Loucy (cell line): ENCODE data around the gene METTL21A.

Source experiments
- H2AFZ ChIP-seq: fragments of 200-600 bp; sonication (generic); 2 replicates; pipeline ENCODE4 v1.6.0; 2016; ENCODE audit warnings: antibody characterized with exemption, mild to moderate bottlenecking, low read length, moderate library complexity
- H3F3A ChIP-seq: fragments of 200-600 bp; 2 replicates; pipeline ENCODE4 v1.6.0; 2016; ENCODE audit warnings: antibody characterized with exemption, low read depth, mild to moderate bottlenecking
- H3K27me3 ChIP-seq: fragments of 200-600 bp; sonication (generic); 2 replicates; pipeline ENCODE4 v1.6.1; 2014; ENCODE audit warnings: low read length, mild to moderate bottlenecking; ENCODE audit not compliant: insufficient read depth, poor library complexity, severe bottlenecking
- H3K36me3 ChIP-seq: fragments of 200-600 bp; sonication (generic); 2 replicates; pipeline ENCODE4 v1.6.1; 2016; ENCODE audit warnings: low read length; ENCODE audit not compliant: insufficient read depth
- H3K4me1 ChIP-seq: fragments of 200-600 bp; sonication (generic); 2 replicates; pipeline ENCODE4 v1.5.1; 2014; ENCODE audit warnings: low read length, mild to moderate bottlenecking; ENCODE audit not compliant: insufficient read depth, poor library complexity, severe bottlenecking
- H3K4me2 ChIP-seq: fragments of 200-600 bp; sonication (generic); 2 replicates; pipeline ENCODE4 v1.6.0; 2014; ENCODE audit warnings: antibody characterized with exemption, low read length, low read depth, mild to moderate bottlenecking; ENCODE audit not compliant: poor library complexity, severe bottlenecking
- H3K4me3 ChIP-seq: fragments of 200-600 bp; sonication (generic); 2 replicates; pipeline ENCODE4 v1.5.1; 2014; ENCODE audit warnings: low read length, mild to moderate bottlenecking, mixed read lengths; ENCODE audit not compliant: poor library complexity, severe bottlenecking
- H3K79me2 ChIP-seq: fragments of 200-600 bp; sonication (generic); 2 replicates; pipeline ENCODE4 v1.6.1; 2014; ENCODE audit warnings: low read length; ENCODE audit not compliant: insufficient read depth
- H3K9ac ChIP-seq: fragments of 200-600 bp; sonication (generic); 2 replicates; pipeline ENCODE4 v1.6.0; 2014; ENCODE audit warnings: mild to moderate bottlenecking, low read depth, low read length, moderate library complexity; ENCODE audit not compliant: poor library complexity, severe bottlenecking
- H3K9me2 ChIP-seq: fragments of 200-600 bp; sonication (generic); replicated peaks from 2 replicates; pipeline ENCODE4 v1.6.1; 2016; ENCODE audit warnings: low read depth, low read length, mixed read lengths
- H3K9me3 ChIP-seq: fragments of 200-600 bp; sonication (generic); 2 replicates; pipeline ENCODE4 v1.6.1; 2014; ENCODE audit warnings: mild to moderate bottlenecking, antibody characterized with exemption, low read length, low read depth; ENCODE audit not compliant: insufficient read depth
- H4K20me1 ChIP-seq: fragments of 200-600 bp; sonication (generic); 2 replicates; pipeline ENCODE4 v1.6.0; 2014; ENCODE audit warnings: antibody characterized with exemption, low read length, mild to moderate bottlenecking; ENCODE audit not compliant: insufficient read depth, poor library complexity, severe bottlenecking
- CTCF ChIP-seq: fragments of 200-600 bp; sonication (generic); conservative IDR thresholded peaks from 2 replicates; pipeline ENCODE4 v1.5.1; 2014; ENCODE audit warnings: mild to moderate bottlenecking, antibody characterized with exemption, low read length
- EZH2phosphoT487 ChIP-seq: fragments of 200-600 bp; IDR thresholded peaks from 2 replicates; pipeline ENCODE4 v1.6.1; 2018; ENCODE audit warnings: antibody characterized with exemption, mild to moderate bottlenecking, moderate library complexity, borderline replicate concordance

The METTL21A gene

GRCh38 chr2:207587305-207587704 lies 37.9 kb downstream of the METTL21A start:
- Histone ChIP-seq H3K27me3 (no peaks in the 10 kb centered on the region), H3K9me3 (peaks cover 21% of the 10 kb centered on the region; the same call in 1 of the 2 replicates), H3K4me2 (no peak overlapping the region), H3K4me1 (no peaks in the 10 kb centered on the region), H3F3A (peaks cover 7% of the 10 kb centered on the region; the same call in 1 of the 2 replicates), H3K9me2 (no peaks in the 10 kb centered on the region), H4K20me1 (peaks cover 8% of the 10 kb centered on the region), H2AFZ (no peak overlapping the region), H3K79me2 (no peaks in the 10 kb centered on the region), H3K9ac (no peak overlapping the region), H3K4me3 (no peak overlapping the region), H3K36me3 (peaks cover 95% of the 10 kb centered on the region)
- no peak for TF ChIP-seq CTCF
- TF ChIP-seq EZH2phosphoT487 = no peak

GRCh38 chr2:207584952-207585351 lies 40.2 kb downstream of the METTL21A start:
- Histone ChIP-seq H3K9ac (no peak overlapping the region), H3K4me2 (no peak overlapping the region), H3K27me3 (no peaks in the 10 kb centered on the region), H3F3A (peaks cover 7% of the 10 kb centered on the region; the same call in 1 of the 2 replicates), H3K9me3 (0 out of 2 replicates have a peak, but pooled peaks cover 8% of the 10 kb centered on the region), H3K4me1 (no peaks in the 10 kb centered on the region), H2AFZ (no peak overlapping the region), H4K20me1 (peaks cover 8% of the 10 kb centered on the region), H3K4me3 (no peak overlapping the region), H3K79me2 (no peaks in the 10 kb centered on the region), H3K36me3 (peaks cover 91% of the 10 kb centered on the region), H3K9me2 (no peaks in the 10 kb centered on the region)
- TF ChIP-seq EZH2phosphoT487 = no peak
- no peak for TF ChIP-seq CTCF

- Histone ChIP-seq H3K4me2 (no peak overlapping the region), H4K20me1 (no peaks in the 10 kb centered on the region), H3K9me3 (no peaks in the 10 kb centered on the region), H3K4me1 (no peaks in the 10 kb centered on the region), H3K27me3 (no peaks in the 10 kb centered on the region), H3K9ac (no peak overlapping the region), H2AFZ (no peak overlapping the region), H3K36me3 (peaks cover 86% of the 10 kb centered on the region; the same call in 1 of the 2 replicates), H3K9me2 (no peaks in the 10 kb centered on the region), H3K4me3 (no peak overlapping the region), H3K79me2 (no peaks in the 10 kb centered on the region), H3F3A (no peaks in the 10 kb centered on the region)
- TF ChIP-seq CTCF = no peak
- TF ChIP-seq EZH2phosphoT487 = no peak
These were observed 53.8 kb downstream of the METTL21A start for GRCh38 chr2:207571370-207571769.
